OCI-LY7 (cell line): ENCODE measurements around the gene AKAP12. TPM values are rescaled to one million over a fixed set of nuclear protein-coding genes. Genes with fewer than 3 reads are reported as not detected.

Source experiments
- BruUV-seq: library from RNA; stranded (reverse); fragments of 400-500 nt; replicated peaks from 2 replicates; lab custom pipeline; 2021; lab: Mats Ljungman, UMichigan
- CTCF ChIA-PET: fragments of 300-600 bp; sonication (Branson Sonifier 250); formaldehyde crosslinking; loops from one replicate; lab custom pipeline; 2022; ENCODE audit warnings: antibody characterized with exemption; ENCODE audit not compliant: unreplicated experiment; lab: Charles Lee
- POLR2A ChIA-PET: fragments of 300-600 bp; sonication (Branson Sonifier 250); formaldehyde crosslinking; loops from one replicate; lab custom pipeline; 2022; ENCODE audit warnings: antibody characterized with exemption; lab: Charles Lee
- DNase-seq: peaks from one replicate; pipeline ENCODE4 v3.0.0-alpha.2; 2015; ENCODE audit warnings: low spot score
- H2AFZ ChIP-seq: fragments of 200-600 bp; sonication (generic), shearing (Covaris generic); 2 replicates; pipeline ENCODE4 v1.6.1; 2014; ENCODE audit warnings: mild to moderate bottlenecking, antibody characterized with exemption, low read length, moderate library complexity
- H3K27ac ChIP-seq: fragments of 200-600 bp; sonication (generic); 2 replicates; pipeline ENCODE4 v1.5.1; 2014; ENCODE audit warnings: mixed run types, low read depth, mild to moderate bottlenecking, moderate library complexity, low read length, inconsistent platforms; ENCODE audit not compliant: poor library complexity, severe bottlenecking
- H3K36me3 ChIP-seq: fragments of 200-600 bp; sonication (generic); 2 replicates; pipeline ENCODE4 v1.6.1; 2014; ENCODE audit warnings: mild to moderate bottlenecking, antibody characterized with exemption, low read length, moderate library complexity, mixed read lengths; ENCODE audit not compliant: insufficient read depth
- H3K4me1 ChIP-seq: fragments of 200-600 bp; sonication (generic); 2 replicates; pipeline ENCODE4 v1.5.1; 2014; ENCODE audit warnings: mild to moderate bottlenecking, low read length; ENCODE audit not compliant: insufficient read depth, poor library complexity, severe bottlenecking
- H3K4me2 ChIP-seq: fragments of 200-600 bp; sonication (generic); 2 replicates; pipeline ENCODE4 v1.6.1; 2014; ENCODE audit warnings: mild to moderate bottlenecking, low read length
- H3K4me3 ChIP-seq: fragments of 200-600 bp; sonication (generic); 2 replicates; pipeline ENCODE4 v1.5.1; 2014; ENCODE audit warnings: mild to moderate bottlenecking, low read depth, low read length; ENCODE audit not compliant: poor library complexity, severe bottlenecking
- H3K79me2 ChIP-seq: fragments of 200-600 bp; sonication (generic); 2 replicates; pipeline ENCODE4 v1.6.1; 2016; ENCODE audit warnings: low read depth, mild to moderate bottlenecking, low read length, moderate library complexity, mixed read lengths; ENCODE audit not compliant: insufficient read depth
- H3K9me2 ChIP-seq: fragments of 200-600 bp; sonication (generic); 2 replicates; pipeline ENCODE4 v1.6.1; 2016; ENCODE audit warnings: mild to moderate bottlenecking, low read length, mixed read lengths; ENCODE audit not compliant: insufficient read depth
- H3K9me3 ChIP-seq: fragments of 200-600 bp; sonication (generic); 2 replicates; pipeline ENCODE4 v1.6.1; 2014; ENCODE audit warnings: mild to moderate bottlenecking, mixed run types, low read length, mixed read lengths
- H4K20me1 ChIP-seq: fragments of 200-600 bp; sonication (generic); 2 replicates; pipeline ENCODE4 v1.6.1; 2014; ENCODE audit warnings: mild to moderate bottlenecking, antibody characterized with exemption, low read length, moderate library complexity, mixed read lengths; ENCODE audit not compliant: insufficient read depth
- EZH2phosphoT487 ChIP-seq: fragments of 200-600 bp; sonication (generic); IDR thresholded peaks from 2 replicates; pipeline ENCODE4 v1.6.1; 2018; ENCODE audit warnings: low read depth, borderline replicate concordance, mild to moderate bottlenecking, mixed run types, antibody characterized with exemption, low read length, moderate library complexity, mixed read lengths
- intact Hi-C: fragments of 100-400 bp; cut with micrococcal nuclease; formaldehyde crosslinking; loops from one replicate; pipeline ENCODE4 v1.10.0; 2022; ENCODE audit not compliant: unreplicated experiment
- total RNA-seq, 2 experiments: library from RNA; depleted of rRNA in 1 of 2; stranded (reverse); fragments of >200 nt in 1 of 2; shearing (Covaris generic) in 1 of 2; gene quantifications; 2 replicates each; pipeline ENCODE4 v1.2.3, GENCODE V29; 2014 to 2022
- TF ChIP-seq, protein P1 (sequence below): fragments of 200-600 bp; sonication (generic); conservative IDR thresholded peaks from 2 replicates; pipeline ENCODE4 v1.5.1; 2014; ENCODE audit warnings: mild to moderate bottlenecking, antibody characterized with exemption, low read length, moderate library complexity, mixed read lengths

Gene AKAP12
- total RNA-seq, 2 experiments from 2014 or later, result 0.23 TPM; not detected in 1

DNA sequence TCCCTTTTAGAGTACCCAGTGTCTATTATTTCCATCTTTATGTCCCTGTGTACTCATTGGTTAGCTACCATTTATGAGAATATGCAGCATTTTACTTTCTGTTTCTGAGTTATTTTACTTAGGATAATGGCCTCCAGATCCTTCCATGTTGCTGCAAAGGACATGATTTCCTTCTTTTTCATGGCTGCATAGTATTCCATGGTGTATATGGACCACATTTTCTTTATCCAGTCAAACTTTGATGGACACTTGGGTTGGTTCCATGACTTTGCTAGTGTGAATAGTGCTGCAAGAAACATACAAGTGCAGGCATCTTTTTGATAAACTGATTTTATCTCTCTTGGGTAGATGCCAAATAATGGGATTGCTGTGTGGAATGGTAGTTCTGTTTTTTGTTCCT lies 96.2 kb downstream of the AKAP12 start:
- intact Hi-C loops, result no loop called here
- ChIA-PET POLR2A (no interaction called here), CTCF (no interaction called here)
- TF ChIP-seq EZH2phosphoT487, result no peak
- no peak overlapping the region for H3K4me3 ChIP-seq
- no peak overlapping the region for H2AFZ ChIP-seq
- H3K27ac ChIP-seq, result no peak overlapping the region
- no peak overlapping the region for H3K4me2 ChIP-seq
- no peaks in the 10 kb centered on the region for H3K9me3 ChIP-seq
- H3K36me3 ChIP-seq, result no peaks in the 10 kb centered on the region
- H3K79me2 ChIP-seq, result no peaks in the 10 kb centered on the region
- no peaks in the 10 kb centered on the region for H4K20me1 ChIP-seq
- H3K4me1 ChIP-seq, result no peaks in the 10 kb centered on the region
- BruUV-seq, result no TSS peak
- H3K9me2 ChIP-seq, result no peaks in the 10 kb centered on the region
- no peak for DNase-seq

DNA sequence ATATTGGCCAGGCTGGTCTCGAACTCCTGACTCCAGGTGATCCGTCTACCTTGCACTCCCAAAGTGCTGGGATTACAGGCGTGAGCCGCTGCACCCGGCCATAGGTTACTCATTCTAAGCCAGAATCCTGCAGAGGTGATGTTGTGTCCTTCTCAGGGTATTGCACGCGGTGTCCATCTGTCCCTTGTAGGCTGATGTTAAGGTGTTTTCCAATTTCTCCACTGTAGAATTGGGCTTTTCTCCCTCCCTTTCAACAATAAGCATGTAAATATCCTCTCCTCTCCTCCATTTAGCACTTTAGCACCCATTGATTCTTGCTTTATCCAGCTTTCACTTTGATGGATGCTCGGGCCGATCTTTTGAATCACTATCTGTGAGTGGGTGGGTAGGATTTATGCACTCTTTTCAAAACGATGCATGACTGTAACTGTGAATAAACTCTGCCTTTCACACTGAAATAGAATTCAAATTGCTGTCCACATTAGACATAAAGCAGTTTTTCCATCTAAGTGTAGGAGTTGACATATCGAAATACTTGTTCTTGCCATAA lies 99.0 kb downstream of the AKAP12 start:
- H3K9me2 ChIP-seq, result no peaks in the 10 kb centered on the region
- BruUV-seq, result no TSS peak
- no peaks in the 10 kb centered on the region for H3K4me1 ChIP-seq
- CTCF ChIA-PET, result no interaction called here
- POLR2A ChIA-PET, result no interaction called here
- H4K20me1 ChIP-seq, result no peaks in the 10 kb centered on the region
- H3K4me2 ChIP-seq, result no peak overlapping the region
- TF ChIP-seq EZH2phosphoT487, result no peak
- TF ChIP-seq, protein P1, sequence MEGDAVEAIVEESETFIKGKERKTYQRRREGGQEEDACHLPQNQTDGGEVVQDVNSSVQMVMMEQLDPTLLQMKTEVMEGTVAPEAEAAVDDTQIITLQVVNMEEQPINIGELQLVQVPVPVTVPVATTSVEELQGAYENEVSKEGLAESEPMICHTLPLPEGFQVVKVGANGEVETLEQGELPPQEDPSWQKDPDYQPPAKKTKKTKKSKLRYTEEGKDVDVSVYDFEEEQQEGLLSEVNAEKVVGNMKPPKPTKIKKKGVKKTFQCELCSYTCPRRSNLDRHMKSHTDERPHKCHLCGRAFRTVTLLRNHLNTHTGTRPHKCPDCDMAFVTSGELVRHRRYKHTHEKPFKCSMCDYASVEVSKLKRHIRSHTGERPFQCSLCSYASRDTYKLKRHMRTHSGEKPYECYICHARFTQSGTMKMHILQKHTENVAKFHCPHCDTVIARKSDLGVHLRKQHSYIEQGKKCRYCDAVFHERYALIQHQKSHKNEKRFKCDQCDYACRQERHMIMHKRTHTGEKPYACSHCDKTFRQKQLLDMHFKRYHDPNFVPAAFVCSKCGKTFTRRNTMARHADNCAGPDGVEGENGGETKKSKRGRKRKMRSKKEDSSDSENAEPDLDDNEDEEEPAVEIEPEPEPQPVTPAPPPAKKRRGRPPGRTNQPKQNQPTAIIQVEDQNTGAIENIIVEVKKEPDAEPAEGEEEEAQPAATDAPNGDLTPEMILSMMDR, result no peak
- H3K9me3 ChIP-seq, result no peaks in the 10 kb centered on the region
- H3K79me2 ChIP-seq, result no peaks in the 10 kb centered on the region
- intact Hi-C loops, result no loop called here
- no peak overlapping the region for H2AFZ ChIP-seq
- no peaks in the 10 kb centered on the region for H3K36me3 ChIP-seq
- no peak overlapping the region for H3K27ac ChIP-seq
- DNase-seq, result no peak
- no peak overlapping the region for H3K4me3 ChIP-seq

DNA sequence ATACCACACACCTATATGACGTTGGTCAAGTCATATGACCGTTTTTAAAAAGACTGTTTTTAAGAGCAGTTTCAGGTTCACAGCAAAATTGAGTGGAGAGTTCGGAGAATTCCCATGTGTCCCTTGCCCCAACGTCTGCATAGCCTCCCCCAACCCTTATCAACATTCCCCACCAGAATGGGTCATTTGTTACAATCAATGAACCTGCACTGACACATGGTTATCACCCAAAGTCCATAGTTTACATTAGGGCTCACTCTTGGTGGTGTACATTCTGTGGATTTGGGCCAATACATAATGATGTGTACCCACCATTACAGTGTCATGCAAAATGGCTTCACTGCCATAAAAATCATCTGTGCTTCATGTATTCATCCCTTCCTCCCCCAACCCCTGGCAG lies 99.6 kb downstream of the AKAP12 start:
- no peaks in the 10 kb centered on the region for H3K36me3 ChIP-seq
- no peak overlapping the region for H3K27ac ChIP-seq
- no peak for DNase-seq
- no peaks in the 10 kb centered on the region for H3K79me2 ChIP-seq
- no peak for TF ChIP-seq EZH2phosphoT487
- TF ChIP-seq, protein P1, result no peak
- ChIA-PET POLR2A (interaction anchor here (0.6 to 0.7 kb wide), 3 partner anchors 9 to 347 kb away, joined by 3 to 6 read pairs (median 3); no protein-coding TSS in a partner anchor), CTCF (no interaction called here)
- BruUV-seq, result no TSS peak
- H3K4me2 ChIP-seq, result no peak overlapping the region
- no peak overlapping the region for H2AFZ ChIP-seq
- no peaks in the 10 kb centered on the region for H3K9me2 ChIP-seq
- no peaks in the 10 kb centered on the region for H3K9me3 ChIP-seq
- no peak overlapping the region for H3K4me3 ChIP-seq
- intact Hi-C loops, result no loop called here
- no peaks in the 10 kb centered on the region for H4K20me1 ChIP-seq
- H3K4me1 ChIP-seq, result no peaks in the 10 kb centered on the region
